Activated naive CD4-positive, alpha-beta T cell treated with Interleukin-2 at 50 U/mL for 16 hours (primary cell): ENCODE measurements around the gene BMPR2.
"Not testable (repeated sequence)": the region's sequence is repeated elsewhere in the genome, so short reads cannot be mapped to it uniquely, and the experiment has no call there.

Experiments used
- DNase-seq: peaks from one replicate; pipeline ENCODE4 v3.0.0-alpha.2; 2020

Gene BMPR2

GRCh38 chr2:202375609-202376408, at the start of gene BMPR2:
TSS of gene BMPR2 (plus strand) at chr2:202376327. CDS start at chr2:202377475, 1,148 bp downstream.
- DNase-seq: peak; percentile 81

GRCh38 chr2:202327858-202328257, 48.3 kb upstream of the BMPR2 start:
- DNase-seq: no peak

GRCh38 chr2:202335791-202336467, 40.2 kb upstream of the BMPR2 start:
- DNase-seq: no peak

- DNase-seq: no peak
These were observed 39.0 kb upstream of the BMPR2 start for GRCh38 chr2:202337151-202337550.

GRCh38 chr2:202337706-202338346, 38.3 kb upstream of the BMPR2 start:
- DNase-seq: no peak

GRCh38 chr2:202339071-202339870, 36.9 kb upstream of the BMPR2 start:
- no peak for DNase-seq

- DNase-seq: no peak
These were observed 31.9 kb upstream of the BMPR2 start for GRCh38 chr2:202344178-202344577.

- no peak for DNase-seq
These were observed 29.9 kb upstream of the BMPR2 start for GRCh38 chr2:202346180-202346579.

- no peak for DNase-seq
These were observed 22.7 kb upstream of the BMPR2 start for GRCh38 chr2:202353430-202353829.

GRCh38 chr2:202355993-202356505, 20.1 kb upstream of the BMPR2 start:
- no peak for DNase-seq

GRCh38 chr2:202358924-202359323, 17.2 kb upstream of the BMPR2 start:
- not testable (repeated sequence) for DNase-seq

GRCh38 chr2:202360646-202361045, 15.5 kb upstream of the BMPR2 start:
- no peak for DNase-seq

- no peak for DNase-seq
These were observed 15.0 kb upstream of the BMPR2 start for GRCh38 chr2:202361108-202361507.

- DNase-seq: no peak
These were observed 2.6 kb upstream of the BMPR2 start for GRCh38 chr2:202373490-202373889.

GRCh38 chr2:202374383-202374782, 1.7 kb upstream of the BMPR2 start:
- DNase-seq: not testable (repeated sequence)

- DNase-seq: peak; percentile 43
These were observed 1.0 kb upstream of the BMPR2 start for GRCh38 chr2:202375033-202375608.

GRCh38 chr2:202376460-202377206, 506 bp downstream of the BMPR2 start:
- peak; percentile 52 for DNase-seq

GRCh38 chr2:202377207-202377761, 1.2 kb downstream of the BMPR2 start:
- peak; percentile 17 for DNase-seq

GRCh38 chr2:202378001-202378400, 1.9 kb downstream of the BMPR2 start:
- DNase-seq: no peak

GRCh38 chr2:202378662-202379358, 2.7 kb downstream of the BMPR2 start:
- no peak for DNase-seq

- DNase-seq: no peak
These were observed 6.6 kb downstream of the BMPR2 start for GRCh38 chr2:202382684-202383083.
